ENCODE results near the gene DHRS11. TPM values are rescaled to one million over a fixed set of nuclear protein-coding genes. Genes with fewer than 3 reads are reported as not detected.

DHRS11 gene
- total RNA-seq, 1 experiment from 2014 or later = 27.9 TPM

GRCh38 chr17:36632916-36633771 is 41.5 kb downstream of the DHRS11 start:
- Mint-ChIP-seq H3K27me3 (ENCODE audit: low read depth) (peaks cover 68% of the 10 kb centered on the region), H3K4me1 (peaks cover 23 to 43% of the 10 kb centered on the region in 2 experiments), H3K36me3 (ENCODE audit: insufficient read depth in 1 of 3, low read depth in 3 of 3) (no peaks in the 10 kb centered on the region; a peak in 1 of 7 replicates), H3K9me3 (no peaks in the 10 kb centered on the region), H3K4me3 (peak overlapping the region; percentile 29 to 64), H3K27ac (no peak overlapping the region; a peak in 1 of 7 replicates)
- H2AK5ac ChIP-seq (ENCODE audit: insufficient read length, low read length) = no peak overlapping the region
- H3K4me2 ChIP-seq (ENCODE audit: insufficient read depth, insufficient read length, low read length) = peak overlapping the region; percentile 45
- no CpG with 5 or more reads among the region's 18 CpGs for WGBS (ENCODE audit: extremely low coverage, insufficient read length, low lambda C conversion rate)
- no peak overlapping the region for H3K9ac ChIP-seq (ENCODE audit: extremely low read depth, insufficient read length, low read length)
- H3K79me2 ChIP-seq (ENCODE audit: insufficient read depth, low read length) = no peaks in the 10 kb centered on the region
- H3K4me1 ChIP-seq (ENCODE audit: insufficient read depth, low read length) = peaks cover 6% of the 10 kb centered on the region; the same call in 1 of the 2 replicates
- peak; percentile 70 for DNase-seq
- no peak overlapping the region for H4K5ac ChIP-seq (ENCODE audit: insufficient read length, low read depth, low read length)
- H3K9me3 ChIP-seq (ENCODE audit: control insufficient read depth, low read depth, low read length) = no peaks in the 10 kb centered on the region
- no peak overlapping the region for H3K23ac ChIP-seq (ENCODE audit: insufficient read length, low read depth, low read length)
- H3K79me1 ChIP-seq (ENCODE audit: insufficient read depth, low read depth, low read length, poor library complexity, severe bottlenecking) = no peaks in the 10 kb centered on the region
- H2BK5ac ChIP-seq (ENCODE audit: insufficient read length, low read length) = no peak overlapping the region
- H3K27ac ChIP-seq (ENCODE audit: insufficient read length, low read depth, low read length) = no peak overlapping the region
- no peak overlapping the region for H2BK20ac ChIP-seq (ENCODE audit: low read depth, low read length, poor library complexity, severe bottlenecking)
- TF ChIP-seq CTCF (conservative IDR thresholded peaks at IDR 0.05) = no peak
- H2BK15ac ChIP-seq (ENCODE audit: low read depth, low read length) = no peak overlapping the region
- H3K23me2 ChIP-seq (ENCODE audit: insufficient read length, low read depth, low read length, poor library complexity, severe bottlenecking) = no peaks in the 10 kb centered on the region
- H2BK120ac ChIP-seq (ENCODE audit: low read depth, low read length, poor library complexity, severe bottlenecking) = no peak overlapping the region
- H3K56ac ChIP-seq (ENCODE audit: insufficient read length, low read depth, low read length) = no peak overlapping the region
- no peaks in the 10 kb centered on the region for H3K27me3 ChIP-seq (ENCODE audit: insufficient read depth, low read length)
- H4K20me1 ChIP-seq (ENCODE audit: control insufficient read depth, insufficient read depth, insufficient read length) = no peaks in the 10 kb centered on the region
- no peak overlapping the region for H3K18ac ChIP-seq (ENCODE audit: insufficient read length, low read depth, low read length)
- H4K91ac ChIP-seq (ENCODE audit: insufficient read length, low read depth, low read length) = no peak overlapping the region
- H2BK12ac ChIP-seq (ENCODE audit: insufficient read length, low read depth, low read length) = no peak overlapping the region
- no peak overlapping the region for H2AFZ ChIP-seq (ENCODE audit: low read length)
- H3K14ac ChIP-seq (ENCODE audit: insufficient read depth, low read length) = no peak overlapping the region
- H4K8ac ChIP-seq (replicated peaks; ENCODE audit: insufficient read length, low read depth, low read length) = no peak overlapping the region
- H3T11ph ChIP-seq (ENCODE audit: low read length) = no peak overlapping the region
- H3K4ac ChIP-seq (ENCODE audit: low read depth, low read length) = no peak overlapping the region

Data from H9 (cell line).